CD4-positive, alpha-beta T cell treated with Interleukin-21 for 1 hour (primary cell): ENCODE results near the gene COPB2.
"Not testable (repeated sequence)": the region's sequence is repeated elsewhere in the genome, so short reads cannot be mapped to it uniquely, and the experiment has no call there.

Experiments used
- DNase-seq: peaks from one replicate; pipeline ENCODE4 v3.0.0-alpha.2; 2020

Gene COPB2

GRCh38 chr3:139377378-139377777 is 12.1 kb downstream of the COPB2 start:
- DNase-seq, result no peak

GRCh38 chr3:139374099-139374498 is 15.3 kb downstream of the COPB2 start:
- no peak for DNase-seq

- no peak for DNase-seq
Measured at GRCh38 chr3:139364549-139364948, 24.9 kb downstream of the COPB2 start.

GRCh38 chr3:139361276-139361675 is 28.2 kb downstream of the COPB2 start:
- no peak for DNase-seq

- DNase-seq, result no peak
Measured at GRCh38 chr3:139358841-139359562, 30.4 kb downstream of the COPB2 start.

- no peak for DNase-seq
Measured at GRCh38 chr3:139357899-139358298, 31.5 kb downstream of the COPB2 start.

GRCh38 chr3:139355891-139356290 is 33.6 kb downstream of the COPB2 start:
- DNase-seq, result no peak

- DNase-seq, result no peak
Measured at GRCh38 chr3:139355476-139355875, 34.0 kb downstream of the COPB2 start.

- DNase-seq, result no peak
Measured at GRCh38 chr3:139354661-139355060, 34.8 kb downstream of the COPB2 start.

GRCh38 chr3:139353920-139354556 is 35.4 kb downstream of the COPB2 start:
- no peak for DNase-seq

GRCh38 chr3:139346771-139347170 is 42.7 kb downstream of the COPB2 start:
- no peak for DNase-seq

- DNase-seq, result peak; percentile 87
Measured at GRCh38 chr3:139343895-139344856, 45.3 kb downstream of the COPB2 start, which contains the start of gene MRPS22. Gene MRPS22 (plus strand): TSS chr3:139344020. CDS start chr3:139344027, 7 bp downstream.

- DNase-seq, result no peak
Measured at GRCh38 chr3:139342054-139342453, 47.4 kb downstream of the COPB2 start.

GRCh38 chr3:139340784-139341183 is 48.7 kb downstream of the COPB2 start:
- DNase-seq, result no peak

- DNase-seq, result no peak
Measured at GRCh38 chr3:139339219-139339906, 50.1 kb downstream of the COPB2 start.

- DNase-seq, result no peak
Measured at GRCh38 chr3:139338405-139338804, 51.0 kb downstream of the COPB2 start.

GRCh38 chr3:139334675-139335074 is 54.8 kb downstream of the COPB2 start:
- not testable (repeated sequence) for DNase-seq

- DNase-seq, result no peak
Measured at GRCh38 chr3:139332092-139332491, 57.4 kb downstream of the COPB2 start.

GRCh38 chr3:139329364-139329850 is 60.0 kb downstream of the COPB2 start:
- DNase-seq, result peak; percentile 85

GRCh38 chr3:139328356-139328755 is 61.1 kb downstream of the COPB2 start:
- DNase-seq, result no peak

GRCh38 chr3:139327861-139328260 is 61.6 kb downstream of the COPB2 start:
- DNase-seq, result no peak

- no peak for DNase-seq
Measured at GRCh38 chr3:139327231-139327630, 62.2 kb downstream of the COPB2 start.

GRCh38 chr3:139326707-139327106 is 62.7 kb downstream of the COPB2 start:
- no peak for DNase-seq
